HepG2 (cell line): Measurements from ENCODE around the gene P2RX3. TPM values are rescaled to one million over a fixed set of nuclear protein-coding genes. Genes with fewer than 3 reads are reported as not detected.

Experiments used
- ATAC-seq: fragments of 200-7000 bp; cut with Tn5 transposase; 3 replicates; pipeline ENCODE4 v1.9.1; 2020; ENCODE audit warnings: mild to moderate bottlenecking, moderate library complexity
- BruUV-seq: library from RNA; stranded (reverse); fragments of 400-500 nt; replicated peaks from 2 replicates; lab custom pipeline; 2021; lab: Mats Ljungman, UMichigan
- CTCF ChIA-PET: fragments of 300-600 bp; formaldehyde crosslinking; extraction: SDS; loops from one replicate; lab custom pipeline; 2021; ENCODE audit warnings: low total read pairs, inconsistent platforms, low intra/inter-chr PET ratio; lab: Yijun Ruan, JAX
- POLR2A ChIA-PET: fragments of 350-600 bp; sonication (Branson Sonifier 250); formaldehyde crosslinking; loops from one replicate; lab custom pipeline; 2020; ENCODE audit warnings: antibody characterized with exemption, inconsistent platforms; lab: Yijun Ruan, JAX
- DNase-seq: peaks from one replicate; pipeline ENCODE4 v3.0.0-alpha.2; 2015; ENCODE audit warnings: low spot score
- FAIRE-seq: peaks from 3 replicates; lab custom pipeline; 2011; peaks lifted over from hg19 to GRCh38; lab: Jason Lieb, UNC
- H2AFZ ChIP-seq: one replicate; pipeline ENCODE4 v1.6.1; 2011; ENCODE audit warnings: low read length, inconsistent platforms
- H3K27ac ChIP-seq: fragments of 300-600 bp; 3 replicates; pipeline ENCODE4 v1.8.0; 2011; ENCODE audit warnings: mixed run types, mild to moderate bottlenecking, mixed read lengths, low read length, inconsistent platforms; ENCODE audit not compliant: insufficient read depth; ENCODE audit errors: extremely low read length
- H3K27me3 ChIP-seq, 2 experiments: fragments of 200-600 bp in 1 of 2; 2 replicates in 1 of 2; 3 replicates in 1 of 2; pipeline versions ENCODE4 v1.6.0 to v1.8.0; 2011; ENCODE audit warnings: low read length in 2 of 2, mild to moderate bottlenecking in 2 of 2, moderate library complexity in 2 of 2, inconsistent platforms in 1 of 2; ENCODE audit not compliant: insufficient read depth in 2 of 2, control insufficient read depth in 1 of 2
- H3K36me3 ChIP-seq, 2 experiments: fragments of 200-600 bp in 1 of 2; replicated peaks in 1 of 2; 2 replicates in 1 of 2; 3 replicates in 1 of 2; pipeline versions ENCODE4 v1.5.1 to v1.8.0; 2011; ENCODE audit warnings: low read length in 2 of 2, inconsistent platforms in 1 of 2; ENCODE audit not compliant: insufficient read depth in 2 of 2, control insufficient read depth in 1 of 2
- H3K4me1 ChIP-seq: 2 replicates; pipeline ENCODE4 v1.5.1; 2012; ENCODE audit warnings: low read length, inconsistent platforms; ENCODE audit not compliant: insufficient read depth
- H3K4me2 ChIP-seq: 2 replicates; pipeline ENCODE4 v1.6.0; 2011; ENCODE audit warnings: low read depth, low read length, inconsistent platforms
- H3K4me3 ChIP-seq, 3 experiments: fragments of 200-600 bp in 1 of 3; sonication (generic), shearing (Covaris generic) in 1 of 3; replicated peaks in 1 of 3; 2 replicates each; pipeline ENCODE4 v1.5.1; 2011 to 2016; ENCODE audit warnings: low read length in 3 of 3, inconsistent platforms in 2 of 3, low read depth in 2 of 3, mild to moderate bottlenecking in 2 of 3, control low read depth in 1 of 3, mixed read lengths in 1 of 3; ENCODE audit not compliant: insufficient read depth in 1 of 3
- H3K79me2 ChIP-seq: one replicate; pipeline ENCODE4 v1.6.1; 2011; ENCODE audit warnings: low read length, inconsistent platforms; ENCODE audit not compliant: insufficient read depth
- H3K9ac ChIP-seq: 2 replicates; pipeline ENCODE4 v1.6.0; 2011; ENCODE audit warnings: mild to moderate bottlenecking, low read depth, low read length, inconsistent platforms; ENCODE audit not compliant: insufficient read depth
- H3K9me3 ChIP-seq: 2 replicates; pipeline ENCODE4 v1.5.1; 2012; ENCODE audit warnings: mild to moderate bottlenecking, low read length
- H4K20me1 ChIP-seq: 2 replicates; pipeline ENCODE4 v1.6.0; 2011; ENCODE audit warnings: inconsistent platforms, mild to moderate bottlenecking, low read length, moderate library complexity; ENCODE audit not compliant: insufficient read depth
- BATF2 ChIP-seq: sonication (generic); formaldehyde crosslinking; IDR thresholded peaks from 2 replicates; pipeline ENCODE4 v1.8.0; 2022; ENCODE audit warnings: mild to moderate bottlenecking, missing genetic modification reagents, moderate library complexity
- FOXP1 ChIP-seq, 2 experiments: fragments of 450-650 bp in 1 of 2; IDR thresholded peaks; 2 replicates each; pipeline ENCODE4 v1.6.1; 2017 to 2018; ENCODE audit warnings: antibody characterized with exemption in 1 of 2
- GATA4 ChIP-seq: sonication (generic); IDR thresholded peaks from 2 replicates; pipeline ENCODE4 v1.6.1; 2016; ENCODE audit warnings: antibody characterized with exemption, low read depth, borderline replicate concordance
- POLR2G ChIP-seq: fragments of 200-400 bp; formaldehyde crosslinking; IDR thresholded peaks from 2 replicates; pipeline ENCODE4 v1.6.1; 2018; ENCODE audit warnings: mild to moderate bottlenecking, low read depth, low read length, moderate library complexity
- RNF219 ChIP-seq: sonication (generic); formaldehyde crosslinking; IDR thresholded peaks from 2 replicates; pipeline ENCODE4 v1.5.0; 2020; ENCODE audit warnings: mild to moderate bottlenecking, missing genetic modification reagents
- TERF1 ChIP-seq: sonication (generic); formaldehyde crosslinking; IDR thresholded peaks from 2 replicates; pipeline ENCODE4 v1.8.0; 2022; ENCODE audit warnings: mild to moderate bottlenecking, missing genetic modification reagents, moderate library complexity
- TFAP4 ChIP-seq: sonication (generic); IDR thresholded peaks from 2 replicates; pipeline ENCODE4 v1.6.1; 2016; ENCODE audit warnings: low read depth, borderline replicate concordance
- TSC22D2 ChIP-seq: sonication (generic); formaldehyde crosslinking; IDR thresholded peaks from 2 replicates; pipeline ENCODE4 v1.5.1; 2020; ENCODE audit warnings: missing genetic modification reagents, mild to moderate bottlenecking, borderline replicate concordance
- UBTF ChIP-seq: sonication (generic); formaldehyde crosslinking; IDR thresholded peaks from 2 replicates; pipeline ENCODE4 v1.4.0; 2020; ENCODE audit warnings: mild to moderate bottlenecking, missing genetic modification reagents
- ZNF337 ChIP-seq: sonication (generic); formaldehyde crosslinking; IDR thresholded peaks from 2 replicates; pipeline ENCODE4 v1.5.1; 2020; ENCODE audit warnings: missing genetic modification reagents, low read depth, mild to moderate bottlenecking, borderline replicate concordance
- ZNF383 ChIP-seq: sonication (generic); formaldehyde crosslinking; IDR thresholded peaks from 2 replicates; pipeline ENCODE4 v1.4.0; 2020; ENCODE audit warnings: missing genetic modification reagents, mild to moderate bottlenecking, borderline replicate concordance
- ZNF580 ChIP-seq: IDR thresholded peaks from 2 replicates; pipeline ENCODE4 v1.6.1; 2016; ENCODE audit warnings: low read depth, borderline replicate concordance
- ZNF644 ChIP-seq: IDR thresholded peaks from 2 replicates; pipeline ENCODE4 v1.6.1; 2016; ENCODE audit warnings: low read depth
- ZNF776 ChIP-seq: sonication (generic); formaldehyde crosslinking; IDR thresholded peaks from 2 replicates; pipeline ENCODE4 v1.4.0; 2020; ENCODE audit warnings: mild to moderate bottlenecking, missing genetic modification reagents
- ZSCAN5A ChIP-seq: sonication (generic); formaldehyde crosslinking; IDR thresholded peaks from 2 replicates; pipeline ENCODE4 v1.8.0; 2022; ENCODE audit warnings: mild to moderate bottlenecking, missing genetic modification reagents, borderline replicate concordance
- WGBS: methylation state at CpG from one replicate; pipeline ENCODE4 v1.1.6; 2017; ENCODE audit warnings: low lambda C conversion rate; 5-methylcytosine and 5-hydroxymethylcytosine counted together
- in situ Hi-C: cut with HindIII; loops from 2 replicates; pipeline ENCODE4 v1.10.0; 2017; ENCODE audit warnings: low pct_unique_long_range_greater_than_20kb; ENCODE audit not compliant: extremely low pct_ligation_motif_present
- intact Hi-C: fragments of 100-400 bp; cut with micrococcal nuclease; formaldehyde crosslinking; loops from one replicate; pipeline ENCODE4 v1.10.0; 2022; ENCODE audit not compliant: unreplicated experiment
- polyA plus RNA-seq, 8 experiments: library from polyadenylated mRNA; depleted of rRNA in 3 of 8; stranded (reverse) in 7 of 8; unstranded in 1 of 8; fragments of >200 nt; fragmentation: Illumina TruSeq in 4 of 8; extraction: Trizol in 4 of 8; gene quantifications; 2 replicates each; pipeline versions ENCODE4 v1.2.1 to v1.2.3, GENCODE V29; 2011 to 2016; ENCODE audit warnings: low read depth in 4 of 8, missing spikeins in 1 of 8, mixed read lengths in 1 of 8; ENCODE audit not compliant: insufficient read depth in 1 of 8
- total RNA-seq, 5 experiments: library from RNA; depleted of rRNA; stranded (reverse); fragments of >200 nt; fragmentation: Illumina TruSeq; extraction: Trizol; gene quantifications; 2 replicates each; pipeline ENCODE4 v1.2.3, GENCODE V29; 2016; ENCODE audit warnings: low read depth in 1 of 5

The P2RX3 gene
- total and polyA plus RNA-seq, 2 of the 13 experiments (the other 11 are each of a cell fraction or from before 2014, with no cell fraction given) = 0.08 TPM; not detected in 1

- Histone ChIP-seq H4K20me1 (peaks cover 17% of the 10 kb centered on the region; the same call in 1 of the 2 replicates), H3K9me3 (no peaks in the 10 kb centered on the region), H3K27ac (no peak overlapping the region), H3K4me3 (no peak overlapping the region), H3K36me3 (peaks cover 29 to 45% of the 10 kb centered on the region in 2 experiments; a peak in 4 of 5 replicates), H3K4me2 (no peak overlapping the region), H2AFZ (no peak overlapping the region), H3K4me1 (peaks cover 39% of the 10 kb centered on the region), H3K79me2 (peaks cover 6% of the 10 kb centered on the region), H3K9ac (no peak overlapping the region), H3K27me3 (no peaks in the 10 kb centered on the region)
- DNase-seq (no peak), ATAC-seq (no peak), FAIRE-seq (no peak)
- in situ Hi-C loops = no loop called here
- ChIA-PET POLR2A (no interaction called here), CTCF (no interaction called here)
- intact Hi-C loops = no loop called here
- 90% methylated on average over 1 of the region's 2 CpGs for WGBS
- no TSS peak for BruUV-seq
- no peak for TF ChIP-seq GATA4
- TF ChIP-seq ZNF644 (CRISPR knock-in tag) = no peak
- TF ChIP-seq ZNF383 = no peak
- no peak for TF ChIP-seq BATF2 (CRISPR knock-in tag)
- no peak for TF ChIP-seq RNF219 (CRISPR knock-in tag)
- TF ChIP-seq TFAP4 = no peak
- no peak for TF ChIP-seq ZSCAN5A (CRISPR knock-in tag)
- no peak for TF ChIP-seq TSC22D2 (CRISPR knock-in tag)
- no peak for TF ChIP-seq TERF1
- no peak for TF ChIP-seq ZNF776
- TF ChIP-seq FOXP1 (IDR thresholded peaks at IDR 0.05) = no peak
- no peak for TF ChIP-seq FOXP1 (CRISPR knock-in tag; IDR thresholded peaks at IDR 0.05)
- no peak for TF ChIP-seq ZNF337 (CRISPR knock-in tag)
- TF ChIP-seq UBTF (CRISPR knock-in tag) = no peak
- no peak for TF ChIP-seq ZNF580 (CRISPR knock-in tag)
- TF ChIP-seq POLR2G = no peak
Measured at GRCh38 chr11:57318178-57318577, 20.0 kb upstream of the P2RX3 start.
